GM18526 (cell line): ENCODE results near the gene TSPAN33.
A peak's percentile ranks its signal among the peaks of the same experiment; 100 is the strongest.

Source experiments
- POLR2A ChIP-seq: IDR thresholded peaks from 3 replicates; pipeline ENCODE4 v1.6.1; 2011; ENCODE audit not compliant: insufficient read length; ENCODE audit errors: extremely low read depth

Gene TSPAN33

DNA sequence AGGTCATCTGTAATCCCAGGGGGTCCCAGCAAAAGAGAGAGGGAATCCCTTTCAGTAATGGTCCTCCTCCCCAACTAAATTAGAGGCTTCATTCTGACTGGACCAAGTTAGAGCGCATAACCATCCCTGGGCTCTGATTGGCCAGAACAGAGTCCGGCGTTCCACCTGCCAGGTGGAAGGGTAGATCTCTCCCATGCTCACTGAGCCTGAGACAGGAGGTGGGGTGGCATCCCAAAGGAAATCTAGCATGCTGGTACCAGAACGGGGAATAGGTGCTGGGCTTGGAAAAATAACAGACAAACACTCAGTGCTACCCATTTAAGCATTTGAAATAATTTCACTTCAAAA lies 21.0 kb upstream of the TSPAN33 start:
- TF ChIP-seq POLR2A, result no peak

- TF ChIP-seq POLR2A, result no peak
Observed at GRCh38 chr7:129126314-129126713, 18.2 kb upstream of the TSPAN33 start.

DNA sequence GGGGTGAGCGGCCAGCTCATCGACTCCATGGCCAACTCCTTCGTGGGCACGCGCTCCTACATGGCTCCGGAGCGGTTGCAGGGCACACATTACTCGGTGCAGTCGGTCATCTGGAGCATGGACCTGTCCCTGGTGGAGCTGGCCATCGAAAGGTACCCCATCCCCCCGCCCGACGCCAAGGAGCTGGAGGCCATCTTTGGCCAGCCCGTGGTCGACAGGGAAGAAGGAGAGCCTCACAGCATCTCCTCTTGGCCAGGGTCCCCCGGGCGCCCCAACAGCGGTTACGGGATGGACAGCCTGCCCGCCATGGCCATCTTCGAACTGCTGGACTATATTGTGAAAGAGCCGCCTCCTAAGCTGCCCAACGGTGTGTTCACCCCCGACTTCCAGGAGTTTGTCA lies 17.4 kb upstream of the TSPAN33 start:
- no peak for TF ChIP-seq POLR2A

- TF ChIP-seq POLR2A, result no peak
Observed at GRCh38 chr7:129127601-129128000, 16.9 kb upstream of the TSPAN33 start.

- no peak for TF ChIP-seq POLR2A
Observed at GRCh38 chr7:129134356-129134987, 10.0 kb upstream of the TSPAN33 start.

- no peak for TF ChIP-seq POLR2A
Observed at GRCh38 chr7:129136887-129137642, 7.4 kb upstream of the TSPAN33 start.

GRCh38 chr7:129143724-129144094 lies 798 bp upstream of the TSPAN33 start:
- no peak for TF ChIP-seq POLR2A

- TF ChIP-seq POLR2A, result peak; percentile 19
Observed at GRCh38 chr7:129144834-129145668, 544 bp downstream of the TSPAN33 start.

GRCh38 chr7:129146237-129146979 lies 1.9 kb downstream of the TSPAN33 start:
- no peak for TF ChIP-seq POLR2A

GRCh38 chr7:129147731-129148130 lies 3.2 kb downstream of the TSPAN33 start:
- TF ChIP-seq POLR2A, result no peak

DNA sequence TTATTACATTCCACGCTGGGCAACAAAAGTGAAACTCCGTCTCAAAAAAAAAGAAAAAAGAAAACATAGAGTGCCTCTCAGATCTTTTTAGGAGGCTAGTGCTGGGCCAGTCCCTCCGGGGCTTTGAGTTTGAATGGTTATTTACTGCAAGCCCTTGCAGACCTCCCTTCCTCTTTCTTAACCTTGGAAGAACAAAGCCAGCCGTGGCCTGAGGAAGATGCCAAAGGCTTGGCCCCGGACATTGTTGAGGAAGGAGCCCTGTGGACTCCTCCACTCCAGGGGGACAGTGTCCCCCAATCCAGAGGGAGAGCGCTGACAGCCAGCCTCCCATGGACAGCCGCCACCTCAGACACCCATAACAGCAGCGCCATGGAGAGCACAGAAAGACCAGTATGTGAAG lies 5.0 kb downstream of the TSPAN33 start:
- no peak for TF ChIP-seq POLR2A

- no peak for TF ChIP-seq POLR2A
Observed at GRCh38 chr7:129150199-129150996, 5.9 kb downstream of the TSPAN33 start.

GRCh38 chr7:129157651-129158050 lies 13.1 kb downstream of the TSPAN33 start:
- TF ChIP-seq POLR2A, result no peak

- TF ChIP-seq POLR2A, result no peak
Observed at GRCh38 chr7:129159539-129159938, 15.0 kb downstream of the TSPAN33 start.
